Hematopoietic multipotent progenitor cell treated with erythropoietin and hydrocortisone succinate and interleukin-3 and kit ligand, for 8 days (in vitro differentiated cells): ENCODE measurements around the gene KCTD6.

Experiments
- DNase-seq: peaks from one replicate; pipeline ENCODE4 v3.0.0-alpha.2; 2015

Gene KCTD6

DNA sequence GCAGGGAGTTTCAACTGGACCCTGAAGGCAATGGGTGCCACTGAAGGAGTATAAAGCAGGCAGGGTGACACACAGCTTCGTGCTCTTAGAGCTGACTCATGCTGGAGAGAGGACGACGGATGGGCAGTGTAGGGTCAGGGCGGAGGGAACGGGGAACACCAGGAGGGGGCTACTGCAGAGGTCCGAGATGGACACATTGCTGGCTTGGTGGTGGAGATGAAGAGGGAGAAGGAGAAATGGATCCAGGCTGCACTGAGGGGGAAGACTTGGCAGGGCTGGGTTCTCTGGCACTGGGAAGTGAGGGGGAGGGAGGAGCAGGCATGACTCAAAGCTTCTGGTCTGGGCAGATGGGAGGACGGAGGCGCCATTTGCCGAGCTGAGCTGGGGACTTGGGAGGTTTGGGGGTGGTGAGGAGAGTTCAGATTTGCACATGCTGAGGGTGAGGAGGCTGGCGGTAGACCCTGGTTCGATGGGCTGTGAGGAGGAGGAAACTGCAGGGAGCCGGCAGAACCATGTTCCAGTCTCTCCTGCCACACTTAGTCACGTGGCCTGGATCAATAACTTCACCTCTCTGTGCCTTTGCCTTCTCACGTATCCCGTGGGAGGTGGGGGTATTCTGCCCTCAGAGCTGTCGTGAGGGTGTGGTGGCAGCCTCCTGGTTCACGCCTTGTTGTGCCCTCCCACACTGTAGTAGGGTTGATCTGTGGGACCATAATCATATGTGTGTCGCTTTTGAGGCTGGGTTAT is 4.6 kb upstream of the KCTD6 start:
- no peak for DNase-seq

- no peak for DNase-seq
Measured at GRCh38 chr3:58488967-58489366, 2.9 kb upstream of the KCTD6 start.

DNA sequence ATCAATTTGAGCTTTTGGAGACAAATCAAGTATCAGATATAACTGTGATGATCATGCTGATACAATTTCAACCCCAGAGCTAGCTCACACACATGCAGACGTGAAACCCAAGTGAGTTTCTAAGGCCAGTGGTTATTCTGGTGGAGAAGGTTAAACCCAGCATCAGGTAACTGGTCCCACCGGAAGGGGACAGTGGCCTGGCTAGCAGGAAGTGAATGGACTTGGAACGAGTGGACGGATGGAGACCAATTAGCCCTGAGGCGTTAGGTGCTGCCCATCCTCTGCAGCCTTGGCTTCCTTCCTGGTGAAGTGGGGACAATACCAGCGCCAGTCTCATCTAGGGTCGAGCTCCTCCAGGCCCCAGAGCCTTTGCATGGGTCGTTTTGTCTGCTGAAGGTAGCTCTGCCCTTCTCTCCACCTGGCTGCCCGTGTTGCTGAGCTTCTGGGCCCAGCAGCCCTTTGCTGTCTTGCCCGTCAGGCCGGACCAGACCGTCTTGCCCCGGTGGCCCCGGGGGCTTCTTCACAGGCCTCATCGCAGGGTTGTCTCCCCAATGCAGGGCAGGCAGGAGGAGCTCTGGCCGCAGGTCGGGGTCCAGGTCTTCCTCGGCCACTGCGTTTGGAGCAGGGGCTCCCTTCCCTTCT is 915 bp upstream of the KCTD6 start:
- no peak for DNase-seq

DNA sequence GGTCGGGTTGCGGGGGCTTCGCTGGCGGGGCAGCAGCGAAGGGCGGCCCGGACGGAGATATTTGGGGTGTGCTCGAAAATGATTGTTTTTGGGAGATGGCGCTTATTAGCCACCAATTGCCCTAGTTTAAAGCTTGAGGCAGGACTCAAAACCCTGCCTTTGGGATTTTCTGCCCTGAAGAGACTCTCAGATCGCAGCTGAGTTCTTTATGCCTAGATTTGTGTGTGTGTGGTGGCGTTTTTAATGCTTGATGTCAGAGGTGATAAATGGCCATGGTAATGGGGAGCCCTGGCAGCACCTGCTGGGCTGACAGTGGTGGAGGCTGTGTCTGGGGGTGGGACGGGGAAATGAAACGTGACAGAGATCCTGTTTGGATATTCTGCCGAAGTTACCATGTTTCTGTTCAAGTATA is 604 bp downstream of the KCTD6 start:
- peak; percentile 22 for DNase-seq

GRCh38 chr3:58494107-58494506 is 2.2 kb downstream of the KCTD6 start:
- no peak for DNase-seq

GRCh38 chr3:58495101-58495500 is 3.2 kb downstream of the KCTD6 start:
- no peak for DNase-seq

GRCh38 chr3:58496206-58496857 is 4.4 kb downstream of the KCTD6 start:
- DNase-seq, result no peak

DNA sequence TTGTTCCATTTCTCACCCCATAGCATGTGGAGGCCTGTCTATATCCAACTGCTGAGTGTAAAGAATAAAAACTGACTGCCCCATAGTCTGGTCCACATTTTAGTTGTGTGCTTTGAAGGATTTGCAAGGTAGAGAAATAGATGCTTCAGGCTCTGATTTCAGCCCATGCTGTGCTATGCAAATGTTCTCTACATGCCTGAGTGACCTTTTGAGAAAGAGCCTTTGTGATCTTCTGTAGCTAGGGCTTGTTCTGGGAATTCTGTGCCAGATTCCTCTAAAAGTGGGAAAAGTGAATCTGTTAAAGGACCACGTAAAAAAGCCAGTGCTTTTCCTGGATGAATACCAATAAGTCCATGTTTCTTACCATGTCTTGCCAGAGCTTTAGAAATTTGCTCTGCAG is 5.2 kb downstream of the KCTD6 start:
- DNase-seq, result no peak

GRCh38 chr3:58502872-58503271 is 11.0 kb downstream of the KCTD6 start:
- no peak for DNase-seq

DNA sequence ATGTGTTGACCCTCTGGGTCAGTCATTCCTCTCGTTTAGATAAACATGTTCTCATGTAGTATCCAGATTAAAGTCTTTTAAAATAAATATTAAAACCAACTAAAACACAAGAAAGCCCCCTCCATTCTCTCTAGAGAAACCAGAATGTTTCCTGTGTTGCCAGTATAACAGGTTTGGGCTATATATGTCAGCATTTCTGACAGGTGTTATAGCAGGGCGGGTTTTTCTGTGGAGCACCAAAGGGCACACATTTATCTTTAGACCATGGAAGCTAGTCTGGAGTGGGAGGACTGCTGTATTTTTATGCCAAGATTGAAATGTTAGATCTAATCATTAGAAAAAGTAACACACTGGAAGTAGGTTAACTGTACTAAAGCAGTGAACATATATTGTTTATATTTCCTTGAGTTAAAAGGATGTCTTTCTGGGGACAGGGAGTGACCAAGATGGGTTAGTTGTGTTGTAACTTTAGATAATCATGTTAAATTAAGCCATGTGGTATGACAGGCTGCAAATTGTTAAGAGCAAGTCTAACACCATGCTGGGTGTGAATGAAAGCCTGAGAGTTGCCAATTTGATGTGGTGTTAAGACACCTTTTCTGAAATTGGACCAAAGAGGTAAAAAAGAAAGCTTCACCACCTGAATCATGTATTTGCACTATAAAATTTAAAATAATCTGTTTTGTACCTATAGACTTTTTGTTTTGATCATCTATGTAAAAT is 15.6 kb downstream of the KCTD6 start:
- no peak for DNase-seq

- DNase-seq, result no peak
Measured at GRCh38 chr3:58508437-58508836, 16.5 kb downstream of the KCTD6 start.

- DNase-seq, result no peak
Measured at GRCh38 chr3:58514405-58514804, 22.5 kb downstream of the KCTD6 start.

DNA sequence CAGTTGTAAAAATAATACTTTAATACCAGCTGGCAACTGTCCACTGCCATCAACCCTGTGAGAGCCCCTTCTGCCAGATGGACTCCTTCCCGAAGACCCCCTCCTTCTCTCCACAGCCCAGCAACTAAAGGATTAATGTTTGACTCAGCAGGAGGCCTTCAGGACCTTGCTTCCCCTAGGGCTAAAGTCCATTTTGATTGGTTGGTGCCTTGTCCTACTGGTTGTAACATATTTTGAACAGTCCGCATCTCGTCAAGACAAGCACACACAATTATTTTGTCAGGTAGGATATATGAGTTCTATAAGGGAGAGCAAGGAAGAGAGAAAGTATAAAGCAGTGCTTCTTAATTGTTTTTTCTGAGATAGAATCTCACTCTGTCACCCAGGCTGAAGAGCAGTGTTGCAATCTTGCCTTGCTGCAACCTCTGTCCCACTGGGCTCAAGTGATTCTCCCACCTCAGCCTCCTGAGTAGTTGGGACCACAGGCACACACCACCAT is 26.4 kb downstream of the KCTD6 start:
- DNase-seq, result no peak

GRCh38 chr3:58519668-58520402 is 27.9 kb downstream of the KCTD6 start:
- no peak for DNase-seq

GRCh38 chr3:58520403-58521335 is 28.8 kb downstream of the KCTD6 start:
- DNase-seq, result peak; percentile 30

DNA sequence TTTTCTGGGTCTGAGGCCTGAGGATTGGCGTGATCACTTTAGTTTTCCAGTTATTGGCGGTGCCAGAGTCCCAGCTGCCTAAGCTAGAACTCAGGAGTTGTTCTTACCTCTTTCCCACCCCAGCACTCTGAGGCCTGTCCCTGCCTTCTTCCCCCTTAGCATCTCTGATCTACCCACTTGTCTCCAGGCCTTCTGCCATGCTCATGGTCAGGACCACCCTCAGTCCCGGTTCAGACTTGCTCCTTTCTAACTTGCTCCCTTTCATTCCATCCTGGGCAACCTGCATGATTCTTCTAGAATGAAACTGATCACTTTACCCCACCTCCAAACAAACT is 29.4 kb downstream of the KCTD6 start:
- DNase-seq, result no peak

DNA sequence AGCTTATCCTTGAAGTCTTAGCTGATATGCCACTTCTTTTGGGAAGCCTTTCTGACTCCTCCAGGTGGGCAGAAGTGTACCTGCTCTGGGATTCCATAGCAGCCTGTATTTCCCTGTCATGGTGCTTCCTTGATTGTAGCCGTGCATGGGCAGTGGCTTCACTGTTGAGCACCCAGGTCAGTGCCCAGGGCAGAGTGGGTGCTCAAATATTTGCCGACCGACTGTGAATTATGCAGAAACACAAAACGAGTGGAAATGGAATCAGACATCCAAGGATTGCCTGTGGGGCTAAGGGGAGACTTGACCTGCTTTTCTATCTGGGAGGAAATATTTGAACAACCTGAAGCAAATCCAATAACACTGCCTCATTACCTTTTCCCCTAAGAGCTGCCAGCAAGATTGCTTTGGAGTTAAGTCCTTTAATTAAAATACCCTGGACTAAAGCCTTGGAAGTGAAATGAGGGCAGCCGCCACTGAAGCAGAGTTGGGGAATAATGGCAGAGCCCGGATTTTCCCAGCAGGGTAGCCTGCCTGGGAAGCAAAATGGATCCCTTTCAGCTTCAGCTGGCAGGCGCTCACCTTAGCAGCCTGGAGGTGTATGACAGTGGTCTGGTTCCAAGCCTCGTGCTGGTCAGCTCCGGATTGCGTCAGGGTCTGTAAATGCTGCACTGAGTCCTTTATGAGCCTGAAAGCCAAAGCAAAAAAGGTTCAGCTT is 30.2 kb downstream of the KCTD6 start:
- DNase-seq, result no peak

DNA sequence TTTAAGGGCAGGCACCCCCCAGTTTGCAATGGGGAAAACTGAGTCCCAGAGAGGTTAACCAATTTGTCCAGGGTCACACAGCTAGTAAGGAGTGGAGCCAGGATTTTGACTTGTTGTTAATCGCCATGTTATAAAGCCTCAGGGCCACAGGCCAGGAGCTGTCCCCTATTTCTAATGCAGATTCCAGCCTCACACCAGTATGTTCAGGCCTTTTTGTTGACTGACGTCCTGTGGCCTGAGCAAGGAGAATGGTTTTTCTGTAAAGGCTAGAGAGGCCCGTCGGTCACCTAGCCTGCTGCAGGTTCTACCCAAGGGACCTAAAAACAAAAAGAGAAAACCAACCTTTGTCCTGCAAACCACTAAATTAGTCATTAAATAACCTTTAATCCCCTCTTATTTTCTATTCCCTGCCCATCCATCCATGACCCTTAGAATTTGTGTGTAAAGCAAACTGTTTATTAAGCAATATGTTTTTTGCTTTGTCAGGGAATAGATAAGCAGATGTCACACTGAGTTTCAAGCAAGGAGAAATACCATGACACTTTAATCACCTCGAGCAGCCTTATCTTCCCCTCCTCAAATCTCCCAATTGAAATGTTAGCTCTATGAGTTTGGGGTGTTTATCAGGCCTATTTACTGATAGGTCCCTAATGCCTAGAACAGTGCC is 31.0 kb downstream of the KCTD6 start:
- peak; percentile 78 for DNase-seq

- no peak for DNase-seq
Measured at GRCh38 chr3:58524326-58524888, 32.5 kb downstream of the KCTD6 start.

- no peak for DNase-seq
Measured at GRCh38 chr3:58526515-58526957, 34.6 kb downstream of the KCTD6 start.
